Mesothelial cell of epicardium (in vitro differentiated cells): ENCODE results near the gene DDR1. TPM values are rescaled to one million over a fixed set of nuclear protein-coding genes. Genes with fewer than 3 reads are reported as not detected.

Experiments
- DNase-seq, 2 experiments: peaks; one replicate each; pipeline ENCODE4 v3.0.0; 2021; ENCODE audit warnings: low spot score in 2 of 2; ENCODE audit not compliant: unreplicated experiment in 2 of 2
- H3K27ac Mint-ChIP-seq: 2 replicates; pipeline ENCODE4 v1.8.0; 2021; ENCODE audit warnings: mixed read lengths
- H3K27me3 Mint-ChIP-seq: 2 replicates; pipeline ENCODE4 v1.8.0; 2021; ENCODE audit warnings: low read depth, mixed read lengths
- H3K36me3 Mint-ChIP-seq: 2 replicates; pipeline ENCODE4 v1.8.0; 2021; ENCODE audit warnings: mixed read lengths
- H3K4me1 Mint-ChIP-seq: 2 replicates; pipeline ENCODE4 v1.8.0; 2021; ENCODE audit warnings: mixed read lengths
- H3K4me3 Mint-ChIP-seq: 2 replicates; pipeline ENCODE4 v1.8.0; 2021; ENCODE audit warnings: mild to moderate bottlenecking, moderate library complexity, mixed read lengths
- H3K9me3 Mint-ChIP-seq: 2 replicates; pipeline ENCODE4 v1.8.0; 2021; ENCODE audit warnings: mixed read lengths
- CTCF ChIP-seq: fragments of 200-600 bp; sonication (generic); IDR thresholded peaks from one replicate; pipeline ENCODE4 v1.5.0; 2021; ENCODE audit warnings: antibody characterized with exemption; ENCODE audit not compliant: unreplicated experiment
- total RNA-seq: library from RNA; stranded (reverse); gene quantifications from 3 replicates; pipeline ENCODE4 v1.2.1, GENCODE V29; 2021

DDR1 gene
- total RNA-seq, 1 donor from 2014 or later, result 351 TPM

DNA sequence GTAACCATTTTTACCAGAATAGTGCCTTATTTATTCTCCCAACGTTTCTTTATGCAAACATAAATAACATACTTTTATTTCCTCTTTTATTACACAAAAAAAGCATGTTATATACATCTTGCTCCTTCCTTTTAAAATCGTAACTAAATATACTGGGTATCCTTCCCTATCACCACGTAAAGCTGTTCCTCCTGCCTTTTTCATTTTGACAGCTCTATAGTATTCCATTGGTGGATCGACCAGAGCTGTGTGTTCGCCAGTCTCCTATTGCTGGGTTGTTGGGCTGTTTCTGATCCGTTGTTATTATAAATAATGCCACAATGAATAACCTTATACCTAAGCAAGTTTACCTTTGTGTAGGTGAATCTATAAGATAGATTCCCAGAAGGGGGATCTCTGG is 46.9 kb upstream of the DDR1 start:
- Mint-ChIP-seq H3K27ac (peak overlapping the region; percentile 64), H3K4me1 (peaks cover 41% of the 10 kb centered on the region), H3K4me3 (no peak overlapping the region), H3K36me3 (no peaks in the 10 kb centered on the region), H3K9me3 (no peaks in the 10 kb centered on the region), H3K27me3 (no peaks in the 10 kb centered on the region)
- no peak for TF ChIP-seq CTCF
- no peak for DNase-seq

DNA sequence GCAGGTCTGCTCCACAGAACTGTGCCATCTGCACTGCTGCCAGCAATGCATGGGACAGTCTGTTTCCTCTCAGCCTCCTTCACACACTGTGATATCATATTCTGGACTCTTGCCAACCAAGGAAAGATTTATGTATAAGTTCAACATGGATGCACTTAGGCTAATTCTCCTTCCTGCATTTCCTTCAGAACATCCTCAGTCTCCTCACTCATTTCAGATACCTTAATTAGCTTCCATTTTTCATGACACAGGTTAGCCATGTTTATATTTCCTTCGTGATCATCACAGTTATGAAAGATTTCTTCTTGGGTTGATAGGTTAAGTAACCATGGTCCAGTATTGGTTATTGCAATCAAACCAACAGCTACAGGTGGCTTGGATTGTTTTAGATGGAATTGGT is 46.4 kb upstream of the DDR1 start:
- Mint-ChIP-seq H3K4me1 (peaks cover 41% of the 10 kb centered on the region), H3K9me3 (no peaks in the 10 kb centered on the region), H3K27ac (peak overlapping the region; percentile 64), H3K4me3 (no peak overlapping the region), H3K36me3 (no peaks in the 10 kb centered on the region), H3K27me3 (no peaks in the 10 kb centered on the region)
- TF ChIP-seq CTCF, result no peak
- DNase-seq, result no peak

GRCh38 chr6:30839671-30840070 is 44.6 kb upstream of the DDR1 start:
- Mint-ChIP-seq H3K9me3 (no peaks in the 10 kb centered on the region), H3K36me3 (no peaks in the 10 kb centered on the region), H3K4me1 (peaks cover 58% of the 10 kb centered on the region), H3K4me3 (no peak overlapping the region), H3K27me3 (no peaks in the 10 kb centered on the region), H3K27ac (no peak overlapping the region)
- no peak for DNase-seq
- TF ChIP-seq CTCF, result no peak

DNA sequence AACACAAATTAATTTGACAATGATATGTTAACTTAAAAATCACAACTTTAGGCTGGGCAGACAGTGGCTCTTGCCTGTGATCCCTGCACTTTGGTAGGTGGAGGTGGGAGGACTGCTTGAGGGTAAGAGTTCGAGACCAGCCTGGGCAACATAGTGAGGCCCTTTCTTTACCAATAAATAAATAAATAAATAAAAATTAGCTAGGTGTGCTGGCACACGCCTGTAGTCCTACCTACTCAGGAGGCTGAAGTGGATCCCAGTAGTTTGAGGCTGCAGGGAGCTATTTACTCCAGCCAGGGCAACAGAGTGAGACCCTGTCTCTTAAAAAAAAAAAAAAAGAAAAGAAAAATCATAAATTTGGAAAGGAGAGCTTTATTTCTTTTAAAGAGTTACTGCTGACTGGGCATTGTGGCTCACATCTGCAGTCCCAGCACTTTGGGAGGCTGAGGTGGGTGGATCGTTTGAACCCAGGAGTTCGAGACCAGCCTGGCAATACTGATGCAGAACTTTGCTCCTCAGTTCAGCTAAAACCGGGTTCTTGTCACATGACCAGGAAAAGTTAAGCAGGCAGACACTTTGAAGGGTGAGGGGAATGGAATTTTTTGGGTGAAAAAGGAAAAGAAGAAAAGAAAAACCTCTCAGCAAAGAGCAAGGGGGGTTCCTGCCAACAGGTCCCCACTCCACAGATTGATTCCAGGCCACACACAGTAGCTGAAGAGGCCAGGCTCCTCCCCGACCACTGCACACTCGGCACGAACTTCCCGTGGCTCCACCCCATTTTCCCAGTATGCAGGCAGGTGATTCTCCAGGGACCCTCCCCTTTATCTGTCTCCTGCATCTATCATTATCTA is 44.0 kb upstream of the DDR1 start:
- peak overlapping the region; percentile 59 for H3K27ac Mint-ChIP-seq
- no peak for DNase-seq
- no peak for TF ChIP-seq CTCF
- peaks cover 64% of the 10 kb centered on the region for H3K4me1 Mint-ChIP-seq
- no peaks in the 10 kb centered on the region for H3K36me3 Mint-ChIP-seq
- no peaks in the 10 kb centered on the region for H3K27me3 Mint-ChIP-seq
- no peaks in the 10 kb centered on the region for H3K9me3 Mint-ChIP-seq
- no peak overlapping the region for H3K4me3 Mint-ChIP-seq

DNA sequence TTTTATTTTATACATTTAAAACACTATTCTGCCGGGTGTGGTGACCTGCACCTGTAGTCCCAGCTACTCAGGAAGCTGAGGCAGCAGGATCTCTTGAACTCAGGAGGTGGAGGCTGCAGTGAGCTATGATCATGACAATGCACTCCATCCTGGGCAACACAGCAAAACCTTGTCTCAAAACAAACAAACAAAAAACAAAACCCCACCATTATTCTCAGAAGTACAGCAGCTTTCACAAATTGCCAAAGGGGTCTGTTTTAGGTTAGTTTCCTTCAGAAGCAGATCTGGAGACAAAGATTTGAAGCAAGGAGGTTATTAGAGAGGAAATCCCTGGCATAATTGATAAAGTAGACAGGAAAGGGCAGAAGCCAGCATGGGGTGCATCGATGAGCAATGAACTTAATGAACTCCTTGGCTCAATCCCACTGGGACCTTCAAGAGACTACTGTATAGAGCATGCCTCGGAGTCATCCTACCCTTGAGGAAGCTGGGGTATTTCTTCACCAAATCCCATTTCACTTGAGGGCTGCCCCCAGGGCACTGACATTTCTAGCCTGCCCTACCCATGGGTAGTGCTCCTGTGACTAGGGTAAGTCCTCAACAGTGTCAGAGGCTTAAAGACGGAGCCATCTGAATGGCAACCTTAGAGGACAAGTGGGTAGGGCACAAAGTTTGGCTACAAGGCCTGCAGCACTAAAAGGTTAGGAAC is 43.2 kb upstream of the DDR1 start:
- H3K4me1 Mint-ChIP-seq, result peaks cover 69% of the 10 kb centered on the region

More for the DNA sequence above, 43.2 kb upstream of the DDR1 start:
- no peak for TF ChIP-seq CTCF
- H3K4me3 Mint-ChIP-seq, result no peak overlapping the region
- H3K27ac Mint-ChIP-seq, result peak overlapping the region; percentile 76
- no peaks in the 10 kb centered on the region for H3K9me3 Mint-ChIP-seq
- DNase-seq, result no peak
- no peaks in the 10 kb centered on the region for H3K36me3 Mint-ChIP-seq
- H3K27me3 Mint-ChIP-seq, result no peaks in the 10 kb centered on the region
